ENCODE results near the gene WDR86.

Gene WDR86, protein sequence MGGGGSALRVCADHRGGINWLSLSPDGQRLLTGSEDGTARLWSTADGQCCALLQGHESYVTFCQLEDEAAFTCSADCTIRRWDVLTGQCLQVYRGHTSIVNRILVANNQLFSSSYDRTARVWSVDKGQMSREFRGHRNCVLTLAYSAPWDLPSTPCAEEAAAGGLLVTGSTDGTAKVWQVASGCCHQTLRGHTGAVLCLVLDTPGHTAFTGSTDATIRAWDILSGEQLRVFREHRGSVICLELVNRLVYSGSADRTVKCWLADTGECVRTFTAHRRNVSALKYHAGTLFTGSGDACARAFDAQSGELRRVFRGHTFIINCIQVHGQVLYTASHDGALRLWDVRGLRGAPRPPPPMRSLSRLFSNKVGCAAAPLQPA

GRCh38 chr7:151409667-151410404, at the start of gene WDR86:
Gene WDR86, minus strand, starts transcription at chr7:151410038. Its CDS starts 449 bp downstream, at chr7:151409589.
- no peak for TF ChIP-seq CTCF (IDR thresholded peaks at IDR 0.05; ENCODE audit: extremely low read depth, insufficient read depth, missing control alignments)
- in situ Hi-C loops (cut with MboI; ENCODE audit: low pct_unique_long_range_greater_than_20kb, low sequenced_read_pairs, unreplicated experiment) = no loop called here
- no peak for DNase-seq (ENCODE audit: low spot score)

DNA sequence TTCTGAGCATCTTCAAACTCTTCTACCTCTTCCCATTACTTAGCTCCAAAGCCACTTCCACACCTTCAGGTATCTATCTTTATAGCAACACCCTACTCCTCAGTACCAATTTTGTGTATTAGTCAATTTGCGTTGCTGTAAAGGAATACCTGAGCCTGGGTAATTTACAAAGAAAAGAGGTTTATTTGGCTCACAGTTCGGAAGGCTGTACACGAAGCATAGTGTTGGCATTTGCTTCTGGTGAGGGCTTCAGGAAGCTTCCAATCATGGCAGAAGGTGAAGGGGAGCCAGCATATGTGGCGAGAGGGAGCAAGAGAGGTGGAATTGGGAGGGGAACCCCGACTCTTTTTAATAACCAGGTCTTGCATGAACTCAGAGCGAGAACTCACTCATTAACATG, 47.7 kb upstream of the WDR86 start:
- DNase-seq (ENCODE audit: low spot score) = no peak
- no peak for TF ChIP-seq CTCF (IDR thresholded peaks at IDR 0.05; ENCODE audit: extremely low read depth, insufficient read depth, missing control alignments)
- in situ Hi-C loops (cut with MboI; ENCODE audit: low pct_unique_long_range_greater_than_20kb, low sequenced_read_pairs, unreplicated experiment) = no loop called here

DNA sequence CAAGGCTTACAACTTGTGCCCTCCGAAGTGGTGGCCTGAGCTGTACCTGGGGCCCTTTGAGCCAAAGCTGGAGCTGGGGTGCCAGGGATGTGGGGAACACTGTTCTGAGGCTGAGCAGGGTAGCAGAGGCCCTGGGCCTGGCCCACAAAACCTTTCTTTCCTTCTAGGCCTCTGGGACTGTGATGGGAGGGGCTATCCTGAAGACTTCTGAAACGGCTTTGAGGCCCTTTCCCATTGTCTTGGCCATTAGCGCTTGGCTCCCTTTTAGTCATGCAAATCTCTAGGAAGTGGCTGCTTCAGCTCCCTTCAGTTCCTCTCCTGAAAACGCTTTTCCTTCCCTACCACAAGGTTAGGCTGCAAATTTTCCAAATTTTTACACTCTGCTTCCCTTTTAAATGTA, 46.9 kb upstream of the WDR86 start:
- DNase-seq (ENCODE audit: low spot score) = no peak
- TF ChIP-seq CTCF (IDR thresholded peaks at IDR 0.05; ENCODE audit: extremely low read depth, insufficient read depth, missing control alignments) = no peak
- in situ Hi-C loops (cut with MboI; ENCODE audit: low pct_unique_long_range_greater_than_20kb, low sequenced_read_pairs, unreplicated experiment) = no loop called here

DNA sequence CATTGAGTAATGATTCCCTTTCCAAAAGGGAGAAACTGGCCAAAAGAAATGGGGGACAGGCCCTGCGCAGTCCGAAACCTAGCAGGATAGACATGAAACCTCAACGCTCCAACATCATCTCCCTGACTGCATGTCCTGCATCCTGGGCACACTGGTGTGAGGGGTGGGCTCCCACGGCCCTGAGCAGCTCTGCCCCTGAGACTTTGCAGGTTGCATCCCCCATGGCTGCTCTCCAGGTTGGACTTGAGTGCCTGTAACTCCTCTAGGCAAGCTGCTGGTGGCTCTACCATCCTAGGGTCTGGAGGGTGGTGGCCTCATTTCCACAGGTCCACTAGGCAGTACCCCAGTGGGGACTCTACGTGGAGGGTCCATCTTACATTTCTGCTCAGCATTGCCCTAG, 46.4 kb upstream of the WDR86 start:
- in situ Hi-C loops (cut with MboI; ENCODE audit: low pct_unique_long_range_greater_than_20kb, low sequenced_read_pairs, unreplicated experiment) = no loop called here
- no peak for TF ChIP-seq CTCF (IDR thresholded peaks at IDR 0.05; ENCODE audit: extremely low read depth, insufficient read depth, missing control alignments)
- no peak for DNase-seq (ENCODE audit: low spot score)

- TF ChIP-seq CTCF (IDR thresholded peaks at IDR 0.05; ENCODE audit: extremely low read depth, insufficient read depth, missing control alignments) = no peak
- in situ Hi-C loops (cut with MboI; ENCODE audit: low pct_unique_long_range_greater_than_20kb, low sequenced_read_pairs, unreplicated experiment) = no loop called here
Measured at GRCh38 chr7:151455690-151456089, 45.9 kb upstream of the WDR86 start.

GRCh38 chr7:151454932-151455530, 45.2 kb upstream of the WDR86 start:
- in situ Hi-C loops (cut with MboI; ENCODE audit: low pct_unique_long_range_greater_than_20kb, low sequenced_read_pairs, unreplicated experiment) = no loop called here
- no peak for DNase-seq (ENCODE audit: low spot score)

More at GRCh38 chr7:151455690-151456089, 45.9 kb upstream of the WDR86 start:
- DNase-seq (ENCODE audit: low spot score) = no peak

More at GRCh38 chr7:151454932-151455530, 45.2 kb upstream of the WDR86 start:
- TF ChIP-seq CTCF (IDR thresholded peaks at IDR 0.05; ENCODE audit: extremely low read depth, insufficient read depth, missing control alignments) = no peak
